ENCODE data around the gene VEGFC. TPM values are rescaled to one million over a fixed set of nuclear protein-coding genes. Genes with fewer than 3 reads are reported as not detected.

Gene VEGFC
- polyA plus RNA-seq, 1 experiment: 31.0 TPM

GRCh38 chr4:176830971-176831370 is 38.2 kb upstream of the VEGFC start:
- CTCF ChIA-PET: interaction anchor here (2.0 kb wide), 1 partner anchor 216 kb away, joined by 7 read pairs; no protein-coding TSS in a partner anchor
- TF ChIP-seq CTCF (IDR thresholded peaks at IDR 0.05; ENCODE audit: low read depth, low read length): no peak

GRCh38 chr4:176825586-176825985 is 32.9 kb upstream of the VEGFC start:
- no peaks in the 10 kb centered on the region for H3K27me3 ChIP-seq (ENCODE audit: control insufficient read depth, insufficient read depth, low read length)
- POLR2A ChIA-PET: no interaction called here
- H3K9me3 ChIP-seq (ENCODE audit: control insufficient read depth, insufficient read depth, low read length): no peaks in the 10 kb centered on the region
- CTCF ChIA-PET: no interaction called here
- TF ChIP-seq CTCF (IDR thresholded peaks at IDR 0.05; ENCODE audit: low read depth, low read length): no peak
- no peak overlapping the region for H3K4me3 ChIP-seq (ENCODE audit: low read depth, low read length)
- no peak overlapping the region for H3K27ac ChIP-seq (ENCODE audit: low read depth, low read length)
- DNase-seq (ENCODE audit: low read depth, low spot score): no peak

More at GRCh38 chr4:176830971-176831370, 38.2 kb upstream of the VEGFC start:
- POLR2A ChIA-PET: no interaction called here
- Histone ChIP-seq H3K27me3 (ENCODE audit: control insufficient read depth, insufficient read depth, low read length) (no peaks in the 10 kb centered on the region), H3K4me3 (ENCODE audit: low read depth, low read length) (no peak overlapping the region), H3K9me3 (ENCODE audit: control insufficient read depth, insufficient read depth, low read length) (no peaks in the 10 kb centered on the region), H3K27ac (ENCODE audit: low read depth, low read length) (no peak overlapping the region)
- no peak for DNase-seq (ENCODE audit: low read depth, low spot score)

- POLR2A ChIA-PET: interaction anchor here (0.7 kb wide), 1 partner anchor 28 kb away, joined by 7 read pairs; no protein-coding TSS in a partner anchor
These were observed 32.1 kb upstream of the VEGFC start for GRCh38 chr4:176824645-176825366.

GRCh38 chr4:176818531-176818930 is 25.8 kb upstream of the VEGFC start:
- DNase-seq (ENCODE audit: low read depth, low spot score): no peak
- Histone ChIP-seq H3K27me3 (ENCODE audit: control insufficient read depth, insufficient read depth, low read length) (no peaks in the 10 kb centered on the region), H3K4me3 (ENCODE audit: low read depth, low read length) (no peak overlapping the region), H3K9me3 (ENCODE audit: control insufficient read depth, insufficient read depth, low read length) (no peaks in the 10 kb centered on the region; the same call in 1 of the 2 replicates), H3K27ac (ENCODE audit: low read depth, low read length) (no peak overlapping the region)
- ChIA-PET POLR2A (no interaction called here), CTCF (no interaction called here)
- TF ChIP-seq CTCF (IDR thresholded peaks at IDR 0.05; ENCODE audit: low read depth, low read length): no peak

More at GRCh38 chr4:176824645-176825366, 32.1 kb upstream of the VEGFC start:
- Histone ChIP-seq H3K27ac (ENCODE audit: low read depth, low read length) (no peak overlapping the region), H3K4me3 (ENCODE audit: low read depth, low read length) (no peak overlapping the region), H3K9me3 (ENCODE audit: control insufficient read depth, insufficient read depth, low read length) (no peaks in the 10 kb centered on the region), H3K27me3 (ENCODE audit: control insufficient read depth, insufficient read depth, low read length) (no peaks in the 10 kb centered on the region)
- CTCF ChIA-PET: no interaction called here
- DNase-seq (ENCODE audit: low read depth, low spot score): no peak
- no peak for TF ChIP-seq CTCF (IDR thresholded peaks at IDR 0.05; ENCODE audit: low read depth, low read length)

GRCh38 chr4:176817204-176817603 is 24.5 kb upstream of the VEGFC start:
- peaks cover 2% of the 10 kb centered on the region; the same call in 1 of the 2 replicates for H3K9me3 ChIP-seq (ENCODE audit: control insufficient read depth, insufficient read depth, low read length)
- CTCF ChIA-PET: interaction anchor here (1.0 kb wide), 1 partner anchor 230 kb away, joined by 3 read pairs; no protein-coding TSS in a partner anchor
- H3K4me3 ChIP-seq (ENCODE audit: low read depth, low read length): no peak overlapping the region
- H3K27ac ChIP-seq (ENCODE audit: low read depth, low read length): no peak overlapping the region
- POLR2A ChIA-PET: no interaction called here
- no peaks in the 10 kb centered on the region for H3K27me3 ChIP-seq (ENCODE audit: control insufficient read depth, insufficient read depth, low read length)
- DNase-seq (ENCODE audit: low read depth, low spot score): no peak
- no peak for TF ChIP-seq CTCF (IDR thresholded peaks at IDR 0.05; ENCODE audit: low read depth, low read length)

All from AG04450 (cell line).